A549 (cell line): Measurements from ENCODE around the gene OPHN1. TPM values are rescaled to one million over a fixed set of nuclear protein-coding genes. Genes with fewer than 3 reads are reported as not detected.

Experiments used
- ATAC-seq, 2 experiments: fragments of 200-7000 bp in 1 of 2; fragments of >200 bp in 1 of 2; cut with Nextera tagmentation in 1 of 2; cut with Tn5 transposase in 1 of 2; 3 replicates each; pipeline versions ENCODE4 v1.8.0 to v1.9.1; 2018 to 2020; ENCODE audit warnings: mild to moderate bottlenecking in 1 of 2, moderate library complexity in 1 of 2
- CTCF ChIA-PET: fragments of 300-600 bp; sonication (Branson Sonifier 250); formaldehyde crosslinking; extraction: SDS; loops from one replicate; lab custom pipeline; 2021; ENCODE audit warnings: antibody characterized with exemption, inconsistent platforms; lab: Yijun Ruan, JAX
- POLR2A ChIA-PET: fragments of 350-600 bp; formaldehyde crosslinking; extraction: SDS; loops from one replicate; lab custom pipeline; 2021; ENCODE audit warnings: antibody characterized with exemption, inconsistent platforms; lab: Yijun Ruan, JAX
- DNase-seq, 2 experiments: peaks; one replicate each; pipeline versions ENCODE4 v3.0.0 to v3.0.0-alpha.2; 2011 to 2016; ENCODE audit warnings: low read depth in 1 of 2, low spot score in 1 of 2
- FAIRE-seq: peaks from 2 replicates; lab custom pipeline; 2011; peaks lifted over from hg19 to GRCh38; lab: Jason Lieb, UNC
- H3K27ac ChIP-seq, 2 experiments: fragments of >200 bp; sonication (Bioruptor Twin); formaldehyde crosslinking; 3 replicates each; pipeline ENCODE4 v1.5.1; 2016 to 2017
- H3K4me1 ChIP-seq: fragments of >200 bp; sonication (Bioruptor Twin); formaldehyde crosslinking; 3 replicates; pipeline ENCODE4 v1.6.1; 2016
- H3K4me2 ChIP-seq: fragments of >200 bp; sonication (Bioruptor Twin); formaldehyde crosslinking; 3 replicates; pipeline ENCODE4 v1.6.1; 2016
- H3K4me3 ChIP-seq: fragments of >200 bp; sonication (Bioruptor Twin); formaldehyde crosslinking; 3 replicates; pipeline ENCODE4 v1.5.1; 2016
- H3K9me3 ChIP-seq: fragments of >200 bp; sonication (Bioruptor Twin); formaldehyde crosslinking; 3 replicates; pipeline ENCODE4 v1.6.1; 2016
- BHLHE40 ChIP-seq: IDR thresholded peaks from 2 replicates; pipeline ENCODE4 v1.6.1; 2012; ENCODE audit warnings: low read depth, low read length, inconsistent platforms
- CEBPB ChIP-seq, 2 experiments: fragments of >200 bp in 1 of 2; sonication (Bioruptor Twin) in 1 of 2; formaldehyde crosslinking in 1 of 2; IDR thresholded peaks; 2 replicates each; pipeline ENCODE4 v1.6.1; 2012 to 2016
- CHD2 ChIP-seq: fragments of 150-350 bp; IDR thresholded peaks from 2 replicates; pipeline ENCODE4 v1.6.1; 2014; ENCODE audit warnings: low read length; ENCODE audit not compliant: partially characterized antibody
- EHF ChIP-seq: fragments of 250-450 bp; sonication (Bioruptor Pico); IDR thresholded peaks from 2 replicates; pipeline ENCODE4 v1.5.0; 2020; ENCODE audit warnings: mild to moderate bottlenecking
- EP300 ChIP-seq, 2 experiments: fragments of >200 bp; sonication (Bioruptor Twin); formaldehyde crosslinking; IDR thresholded peaks; 2 replicates in 1 of 2; 3 replicates in 1 of 2; pipeline ENCODE4 v1.6.1; 2016 to 2017
- FOSB ChIP-seq: fragments of 250-450 bp; sonication (Bioruptor Pico); IDR thresholded peaks from 2 replicates; pipeline ENCODE4 v1.5.0; 2020; ENCODE audit warnings: mild to moderate bottlenecking, moderate library complexity
- GATA3 ChIP-seq: IDR thresholded peaks from 2 replicates; pipeline ENCODE4 v1.6.1; 2012; ENCODE audit warnings: borderline replicate concordance
- HDAC2 ChIP-seq: fragments of 200-600 bp; sonication (generic); IDR thresholded peaks from 2 replicates; pipeline ENCODE4 v1.6.1; 2016
- HEYL ChIP-seq: fragments of 250-450 bp; sonication (Bioruptor Pico); IDR thresholded peaks from 2 replicates; pipeline ENCODE4 v1.8.0; 2021; ENCODE audit warnings: mild to moderate bottlenecking, moderate library complexity
- HOXA7 ChIP-seq: fragments of 250-450 bp; sonication (Bioruptor Pico); IDR thresholded peaks from 2 replicates; pipeline ENCODE4 v1.5.0; 2020; ENCODE audit warnings: mild to moderate bottlenecking, moderate library complexity
- HOXB13 ChIP-seq: fragments of 250-450 bp; sonication (Bioruptor Pico); IDR thresholded peaks from 2 replicates; pipeline ENCODE4 v1.5.0; 2020; ENCODE audit warnings: low read depth, mild to moderate bottlenecking, moderate library complexity
- KDM1A ChIP-seq: fragments of 200-600 bp; sonication (generic); IDR thresholded peaks from 2 replicates; pipeline ENCODE4 v1.6.1; 2016; ENCODE audit warnings: low read depth, mild to moderate bottlenecking
- KDM5A ChIP-seq: fragments of 200-600 bp; sonication (generic); IDR thresholded peaks from 2 replicates; pipeline ENCODE4 v1.6.1; 2016; ENCODE audit warnings: antibody characterized with exemption, mild to moderate bottlenecking
- MAFK ChIP-seq: fragments of 450-650 bp; IDR thresholded peaks from 2 replicates; pipeline ENCODE4 v1.6.1; 2014; ENCODE audit not compliant: partially characterized antibody
- MYC ChIP-seq: IDR thresholded peaks from 2 replicates; pipeline ENCODE4 v1.6.1; 2012; ENCODE audit warnings: mild to moderate bottlenecking, inconsistent platforms, low read length, improper control_type of control experiment, borderline replicate concordance
- NPAS2 ChIP-seq: fragments of 250-450 bp; sonication (Bioruptor Pico); IDR thresholded peaks from 2 replicates; pipeline ENCODE4 v1.8.0; 2022; ENCODE audit warnings: mild to moderate bottlenecking, moderate library complexity, borderline replicate concordance
- RCOR1 ChIP-seq: fragments of 150-350 bp; IDR thresholded peaks from 2 replicates; pipeline ENCODE4 v1.6.1; 2014; ENCODE audit warnings: antibody characterized with exemption, low read length, low read depth
- SMC3 ChIP-seq: fragments of >200 bp; sonication (Bioruptor Twin); formaldehyde crosslinking; IDR thresholded peaks from 3 replicates; pipeline ENCODE4 v1.6.1; 2018; ENCODE audit warnings: inconsistent platforms
- TP53 ChIP-seq: fragments of 250-450 bp; sonication (Bioruptor Pico); IDR thresholded peaks from 2 replicates; pipeline ENCODE4 v1.5.0; 2021; ENCODE audit warnings: mild to moderate bottlenecking, moderate library complexity
- ZC3H11A ChIP-seq: fragments of 450-650 bp; IDR thresholded peaks from 2 replicates; pipeline ENCODE4 v1.6.1; 2014; ENCODE audit warnings: antibody characterized with exemption, mild to moderate bottlenecking
- ZNF302 ChIP-seq: fragments of 250-450 bp; sonication (Bioruptor Pico); IDR thresholded peaks from 2 replicates; pipeline ENCODE4 v1.9.0; 2021; ENCODE audit warnings: inconsistent platforms, mild to moderate bottlenecking, moderate library complexity
- WGBS: methylation state at CpG from one replicate; pipeline ENCODE4 v1.1.6; 2017; ENCODE audit errors: missing lambda C conversion rate; 5-methylcytosine and 5-hydroxymethylcytosine counted together
- polyA plus RNA-seq, 4 experiments: library from polyadenylated mRNA; depleted of rRNA in 3 of 4; stranded (reverse); fragments of >200 nt; fragmentation: RNase III in 1 of 4; extraction: RNeasy Plus Mini Kit Qiagen cat#74134 plus additional on column Dnase treatment in 1 of 4; gene quantifications; 2 replicates in 3 of 4; 3 replicates in 1 of 4; pipeline ENCODE4 v1.2.3, GENCODE V29; 2011 to 2017
- TF ChIP-seq, protein P1 (sequence below): fragments of 150-350 bp; IDR thresholded peaks from 2 replicates; pipeline ENCODE4 v1.6.1; 2014; ENCODE audit warnings: low read depth, mild to moderate bottlenecking, low read length
- TF ChIP-seq, protein P2 (sequence below): fragments of >200 bp; sonication (Bioruptor Twin); formaldehyde crosslinking; IDR thresholded peaks from 3 replicates; pipeline ENCODE4 v1.6.1; 2016
- TF ChIP-seq, protein P3 (sequence below): fragments of >200 bp; sonication (Bioruptor Twin); formaldehyde crosslinking; IDR thresholded peaks from 2 replicates; pipeline ENCODE4 v1.6.1; 2016
- TF ChIP-seq, protein P4 (sequence below): fragments of 250-450 bp; sonication (Bioruptor Pico); IDR thresholded peaks from 2 replicates; pipeline ENCODE4 v1.5.0; 2021; ENCODE audit warnings: mild to moderate bottlenecking, moderate library complexity, borderline replicate concordance
- TF ChIP-seq, protein P5 (sequence below): fragments of 450-650 bp; IDR thresholded peaks from 2 replicates; pipeline ENCODE4 v1.6.1; 2014; ENCODE audit warnings: antibody characterized with exemption
- TF ChIP-seq, protein P6 (sequence below): fragments of 250-450 bp; sonication (Bioruptor Pico); IDR thresholded peaks from 2 replicates; pipeline ENCODE4 v1.5.0; 2020; ENCODE audit warnings: low read depth, mild to moderate bottlenecking, moderate library complexity
- TF ChIP-seq, protein P7 (sequence below): fragments of 200-600 bp; sonication (generic); IDR thresholded peaks from 2 replicates; pipeline ENCODE4 v1.6.1; 2016; ENCODE audit warnings: antibody characterized with exemption, mild to moderate bottlenecking, moderate library complexity

OPHN1 gene
- polyA plus RNA-seq, 2 of the 4 experiments (the other 2 are of a cell fraction) = 2.0 to 5.7 TPM

DNA sequence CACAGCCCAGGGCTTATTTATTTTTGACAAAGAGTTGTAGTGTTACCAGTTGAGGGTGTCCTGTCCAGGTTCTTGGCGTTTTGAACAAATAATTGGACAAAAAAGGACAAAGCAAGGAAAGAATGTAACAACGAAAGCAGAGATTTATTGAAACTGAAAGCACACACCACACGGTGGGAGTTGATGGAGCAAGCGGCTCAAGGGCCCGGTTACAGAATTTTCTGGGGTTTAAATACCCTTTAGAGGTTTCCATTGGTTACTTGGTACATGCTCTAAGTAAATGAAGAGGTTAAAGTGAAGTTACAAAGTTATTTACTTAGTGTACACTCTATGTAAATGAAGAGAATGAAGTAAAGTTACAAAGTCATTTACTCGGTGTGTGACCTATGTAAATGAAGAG, 27.8 kb upstream of the OPHN1 start:
- H3K4me1 ChIP-seq = 0 out of 3 replicates have a peak, but pooled peaks cover 2% of the 10 kb centered on the region
- peak overlapping the region in 1 of 2 experiments; percentile 46; a peak in 2 of 6 replicates for H3K27ac ChIP-seq
- H3K4me3 ChIP-seq = no peak overlapping the region
- H3K4me2 ChIP-seq = peak overlapping the region; percentile 48; the same call in 2 of the 3 replicates
- DNase-seq (no peak), FAIRE-seq (no peak), ATAC-seq (no peak)
- no peaks in the 10 kb centered on the region for H3K9me3 ChIP-seq
- 26% methylated on average over 6 of the region's 6 CpGs for WGBS
- TF ChIP-seq, protein P1, sequence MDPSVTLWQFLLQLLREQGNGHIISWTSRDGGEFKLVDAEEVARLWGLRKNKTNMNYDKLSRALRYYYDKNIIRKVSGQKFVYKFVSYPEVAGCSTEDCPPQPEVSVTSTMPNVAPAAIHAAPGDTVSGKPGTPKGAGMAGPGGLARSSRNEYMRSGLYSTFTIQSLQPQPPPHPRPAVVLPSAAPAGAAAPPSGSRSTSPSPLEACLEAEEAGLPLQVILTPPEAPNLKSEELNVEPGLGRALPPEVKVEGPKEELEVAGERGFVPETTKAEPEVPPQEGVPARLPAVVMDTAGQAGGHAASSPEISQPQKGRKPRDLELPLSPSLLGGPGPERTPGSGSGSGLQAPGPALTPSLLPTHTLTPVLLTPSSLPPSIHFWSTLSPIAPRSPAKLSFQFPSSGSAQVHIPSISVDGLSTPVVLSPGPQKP = no peak
- TF ChIP-seq SMC3 (no peak), RCOR1 (no peak), EHF (CRISPR knock-in tag) (no peak), NPAS2 (CRISPR knock-in tag) (no peak), HDAC2 (no peak), MAFK (no peak), CHD2 (no peak), KDM5A (no peak), MYC (no peak), HOXB13 (no peak), ZC3H11A (no peak), HEYL (CRISPR knock-in tag) (no peak), KDM1A (no peak)
- TF ChIP-seq, protein P2, sequence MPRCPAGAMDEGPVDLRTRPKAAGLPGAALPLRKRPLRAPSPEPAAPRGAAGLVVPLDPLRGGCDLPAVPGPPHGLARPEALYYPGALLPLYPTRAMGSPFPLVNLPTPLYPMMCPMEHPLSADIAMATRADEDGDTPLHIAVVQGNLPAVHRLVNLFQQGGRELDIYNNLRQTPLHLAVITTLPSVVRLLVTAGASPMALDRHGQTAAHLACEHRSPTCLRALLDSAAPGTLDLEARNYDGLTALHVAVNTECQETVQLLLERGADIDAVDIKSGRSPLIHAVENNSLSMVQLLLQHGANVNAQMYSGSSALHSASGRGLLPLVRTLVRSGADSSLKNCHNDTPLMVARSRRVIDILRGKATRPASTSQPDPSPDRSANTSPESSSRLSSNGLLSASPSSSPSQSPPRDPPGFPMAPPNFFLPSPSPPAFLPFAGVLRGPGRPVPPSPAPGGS = no peak
- TF ChIP-seq, protein P3, sequence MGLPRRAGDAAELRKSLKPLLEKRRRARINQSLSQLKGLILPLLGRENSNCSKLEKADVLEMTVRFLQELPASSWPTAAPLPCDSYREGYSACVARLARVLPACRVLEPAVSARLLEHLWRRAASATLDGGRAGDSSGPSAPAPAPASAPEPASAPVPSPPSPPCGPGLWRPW = no peak
- TF ChIP-seq, protein P4, sequence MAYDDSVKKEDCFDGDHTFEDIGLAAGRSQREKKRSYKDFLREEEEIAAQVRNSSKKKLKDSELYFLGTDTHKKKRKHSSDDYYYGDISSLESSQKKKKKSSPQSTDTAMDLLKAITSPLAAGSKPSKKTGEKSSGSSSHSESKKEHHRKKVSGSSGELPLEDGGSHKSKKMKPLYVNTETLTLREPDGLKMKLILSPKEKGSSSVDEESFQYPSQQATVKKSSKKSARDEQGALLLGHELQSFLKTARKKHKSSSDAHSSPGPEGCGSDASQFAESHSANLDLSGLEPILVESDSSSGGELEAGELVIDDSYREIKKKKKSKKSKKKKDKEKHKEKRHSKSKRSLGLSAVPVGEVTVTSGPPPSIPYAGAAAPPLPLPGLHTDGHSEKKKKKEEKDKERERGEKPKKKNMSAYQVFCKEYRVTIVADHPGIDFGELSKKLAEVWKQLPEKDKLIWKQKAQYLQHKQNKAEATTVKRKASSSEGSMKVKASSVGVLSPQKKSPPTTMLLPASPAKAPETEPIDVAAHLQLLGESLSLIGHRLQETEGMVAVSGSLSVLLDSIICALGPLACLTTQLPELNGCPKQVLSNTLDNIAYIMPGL (CRISPR knock-in tag) = no peak
- TF ChIP-seq, protein P5, sequence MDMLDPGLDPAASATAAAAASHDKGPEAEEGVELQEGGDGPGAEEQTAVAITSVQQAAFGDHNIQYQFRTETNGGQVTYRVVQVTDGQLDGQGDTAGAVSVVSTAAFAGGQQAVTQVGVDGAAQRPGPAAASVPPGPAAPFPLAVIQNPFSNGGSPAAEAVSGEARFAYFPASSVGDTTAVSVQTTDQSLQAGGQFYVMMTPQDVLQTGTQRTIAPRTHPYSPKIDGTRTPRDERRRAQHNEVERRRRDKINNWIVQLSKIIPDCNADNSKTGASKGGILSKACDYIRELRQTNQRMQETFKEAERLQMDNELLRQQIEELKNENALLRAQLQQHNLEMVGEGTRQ = no peak
- TF ChIP-seq, all 56 proteins: peak for 0
- POLR2A ChIA-PET = no interaction called here
- CTCF ChIA-PET = no interaction called here

DNA sequence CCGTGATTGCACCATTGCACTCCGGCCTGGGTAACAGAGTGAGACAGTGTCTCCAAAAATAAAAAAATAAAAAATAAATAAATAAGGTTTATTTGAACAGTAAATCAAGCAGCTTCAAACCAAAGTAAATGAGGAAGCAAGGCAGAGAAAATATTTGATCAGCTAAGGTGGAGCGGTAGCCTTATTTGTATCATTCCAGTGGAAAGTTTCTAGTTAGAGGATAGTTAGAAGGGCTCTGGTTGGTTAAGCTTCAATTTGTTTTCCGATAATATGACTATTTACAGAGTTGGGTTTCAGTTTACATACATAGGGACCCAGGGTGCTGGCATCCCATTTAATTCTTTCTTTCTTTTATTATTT, 21.8 kb upstream of the OPHN1 start:
- H3K4me1 ChIP-seq = peaks cover 13% of the 10 kb centered on the region
- WGBS = 15% methylated on average over 4 of the region's 4 CpGs
- H3K4me2 ChIP-seq = peak overlapping the region; percentile 70
- no peak overlapping the region for H3K4me3 ChIP-seq
- ATAC-seq (no peak; a peak in 2 of 6 replicates), FAIRE-seq (no peak), DNase-seq (peak in 1 of 2 experiments; percentile 57)
- CTCF ChIA-PET = interaction anchor here (0.6 kb wide), 1 partner anchor 26 kb away, joined by 7 read pairs; no protein-coding TSS in a partner anchor
- peak overlapping the region; percentile 45 to 75 for H3K27ac ChIP-seq
- H3K9me3 ChIP-seq = no peaks in the 10 kb centered on the region
- POLR2A ChIA-PET = no interaction called here
- TF ChIP-seq SMC3 (no peak), EP300 (IDR thresholded peaks at IDR 0.05) (no peak), CHD2 (no peak), MYC (no peak), HDAC2 (no peak), ZNF302 (no peak), KDM5A (no peak), GATA3 (no peak), TP53 (CRISPR knock-in tag) (no peak), BHLHE40 (no peak), FOSB (CRISPR knock-in tag) (no peak), HOXA7 (CRISPR knock-in tag) (no peak), CEBPB (IDR thresholded peaks at IDR 0.05) (no peak)
- TF ChIP-seq, protein P6, sequence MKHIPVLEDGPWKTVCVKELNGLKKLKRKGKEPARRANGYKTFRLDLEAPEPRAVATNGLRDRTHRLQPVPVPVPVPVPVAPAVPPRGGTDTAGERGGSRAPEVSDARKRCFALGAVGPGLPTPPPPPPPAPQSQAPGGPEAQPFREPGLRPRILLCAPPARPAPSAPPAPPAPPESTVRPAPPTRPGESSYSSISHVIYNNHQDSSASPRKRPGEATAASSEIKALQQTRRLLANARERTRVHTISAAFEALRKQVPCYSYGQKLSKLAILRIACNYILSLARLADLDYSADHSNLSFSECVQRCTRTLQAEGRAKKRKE (CRISPR knock-in tag) = no peak
- TF ChIP-seq, protein P3 = no peak
- TF ChIP-seq, protein P7, sequence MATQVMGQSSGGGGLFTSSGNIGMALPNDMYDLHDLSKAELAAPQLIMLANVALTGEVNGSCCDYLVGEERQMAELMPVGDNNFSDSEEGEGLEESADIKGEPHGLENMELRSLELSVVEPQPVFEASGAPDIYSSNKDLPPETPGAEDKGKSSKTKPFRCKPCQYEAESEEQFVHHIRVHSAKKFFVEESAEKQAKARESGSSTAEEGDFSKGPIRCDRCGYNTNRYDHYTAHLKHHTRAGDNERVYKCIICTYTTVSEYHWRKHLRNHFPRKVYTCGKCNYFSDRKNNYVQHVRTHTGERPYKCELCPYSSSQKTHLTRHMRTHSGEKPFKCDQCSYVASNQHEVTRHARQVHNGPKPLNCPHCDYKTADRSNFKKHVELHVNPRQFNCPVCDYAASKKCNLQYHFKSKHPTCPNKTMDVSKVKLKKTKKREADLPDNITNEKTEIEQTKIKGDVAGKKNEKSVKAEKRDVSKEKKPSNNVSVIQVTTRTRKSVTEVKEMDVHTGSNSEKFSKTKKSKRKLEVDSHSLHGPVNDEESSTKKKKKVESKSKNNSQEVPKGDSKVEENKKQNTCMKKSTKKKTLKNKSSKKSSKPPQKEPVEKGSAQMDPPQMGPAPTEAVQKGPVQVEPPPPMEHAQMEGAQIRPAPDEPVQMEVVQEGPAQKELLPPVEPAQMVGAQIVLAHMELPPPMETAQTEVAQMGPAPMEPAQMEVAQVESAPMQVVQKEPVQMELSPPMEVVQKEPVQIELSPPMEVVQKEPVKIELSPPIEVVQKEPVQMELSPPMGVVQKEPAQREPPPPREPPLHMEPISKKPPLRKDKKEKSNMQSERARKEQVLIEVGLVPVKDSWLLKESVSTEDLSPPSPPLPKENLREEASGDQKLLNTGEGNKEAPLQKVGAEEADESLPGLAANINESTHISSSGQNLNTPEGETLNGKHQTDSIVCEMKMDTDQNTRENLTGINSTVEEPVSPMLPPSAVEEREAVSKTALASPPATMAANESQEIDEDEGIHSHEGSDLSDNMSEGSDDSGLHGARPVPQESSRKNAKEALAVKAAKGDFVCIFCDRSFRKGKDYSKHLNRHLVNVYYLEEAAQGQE = no peak
